ENCODE data around the gene PGGHG. TPM values are rescaled to one million over a fixed set of nuclear protein-coding genes. Genes with fewer than 3 reads are reported as not detected.
"Not testable (repeated sequence)": the region's sequence is repeated elsewhere in the genome, so short reads cannot be mapped to it uniquely, and the experiment has no call there.

PGGHG gene
- total RNA-seq, 2 experiments from 2014 or later = 641 to 664 TPM

- not testable (repeated sequence) for ATAC-seq (ENCODE audit: low read depth); H3K9me3 Mint-ChIP-seq; H3K27me3 Mint-ChIP-seq
- peak overlapping the region; percentile 94 for H3K27ac Mint-ChIP-seq
- DNase-seq = peak; percentile 53
- H3K36me3 Mint-ChIP-seq = peaks cover 36% of the 10 kb centered on the region
- peaks cover 32% of the 10 kb centered on the region for H3K4me1 Mint-ChIP-seq
- peak overlapping the region; percentile 90 for H3K4me3 Mint-ChIP-seq
- POLR2A ChIA-PET = interaction anchor here (0.6 to 5.0 kb wide), 16 partner anchors 7 to 525 kb away, joined by 3 to 61 read pairs (median 9); partner anchors contain the start of genes IFITM5, NLRP6 and PGGHG
These were observed 21.1 kb downstream of the PGGHG start for GRCh38 chr11:309979-310572.

GRCh38 chr11:311013-311748 is 22.3 kb downstream of the PGGHG start:
- not testable (repeated sequence) for H3K27me3 Mint-ChIP-seq, DNase-seq, H3K9me3 Mint-ChIP-seq
- Mint-ChIP-seq H3K4me3 (peak overlapping the region; percentile 97), H3K27ac (peak overlapping the region; percentile 100), H3K4me1 (peaks cover 23% of the 10 kb centered on the region), H3K36me3 (peaks cover 42% of the 10 kb centered on the region)
- POLR2A ChIA-PET = interaction anchor here (1.0 to 7.2 kb wide), 15 partner anchors 9 to 195 kb away, joined by 3 to 200 read pairs (median 11); partner anchors contain the start of genes BET1L, IFITM5, NLRP6 and PGGHG
- peak; percentile 1 for ATAC-seq (ENCODE audit: low read depth)

- Mint-ChIP-seq H3K4me1 (peaks cover 22% of the 10 kb centered on the region), H3K27me3 (no peaks in the 10 kb centered on the region), H3K36me3 (peaks cover 52% of the 10 kb centered on the region), H3K4me3 (peak overlapping the region; percentile 97), H3K9me3 (no peaks in the 10 kb centered on the region), H3K27ac (peak overlapping the region; percentile 100)
- DNase-seq = no peak
- POLR2A ChIA-PET = interaction anchor here (0.5 to 7.2 kb wide), 25 partner anchors 8 to 223 kb away, joined by 3 to 200 read pairs (median 6); partner anchors contain the start of genes BET1L, HRAS, IFITM5 and NLRP6
- ATAC-seq (ENCODE audit: low read depth) = peak; percentile 6
These were observed 23.3 kb downstream of the PGGHG start for GRCh38 chr11:312092-312816.

GRCh38 chr11:313304-313786 is 24.4 kb downstream of the PGGHG start:
- Mint-ChIP-seq H3K27ac (peak overlapping the region; percentile 100), H3K4me1 (peaks cover 26% of the 10 kb centered on the region), H3K4me3 (peak overlapping the region; percentile 97), H3K9me3 (no peaks in the 10 kb centered on the region), H3K36me3 (peaks cover 57% of the 10 kb centered on the region), H3K27me3 (no peaks in the 10 kb centered on the region)
- POLR2A ChIA-PET = interaction anchor here (0.5 to 7.2 kb wide), 13 partner anchors 8 to 106 kb away, joined by 3 to 200 read pairs (median 19); partner anchors contain the start of genes BET1L, IFITM5, NLRP6 and PGGHG
- ATAC-seq (ENCODE audit: low read depth) (no peak), DNase-seq (no peak)

- Mint-ChIP-seq H3K27ac (peak within 1 kb of the TSS; percentile 100), H3K36me3 (peaks cover 50% of the 10 kb centered on the region), H3K9me3 (no peaks in the 10 kb centered on the region), H3K27me3 (no peaks in the 10 kb centered on the region), H3K4me3 (peak within 1 kb of the TSS; percentile 97), H3K4me1 (peaks cover 26% of the 10 kb centered on the region)
- POLR2A ChIA-PET = interaction anchor here (0.5 to 7.2 kb wide), 10 partner anchors 8 to 46 kb away, joined by 5 to 200 read pairs (median 66); partner anchors contain the start of genes IFITM2, IFITM5, NLRP6 and PGGHG
- ATAC-seq (ENCODE audit: low read depth) (peak; percentile 41), DNase-seq (peak; percentile 78)
These were observed 25.0 kb downstream of the PGGHG start, which contains the start of gene IFITM1 for GRCh38 chr11:313787-314553. Gene IFITM1, plus strand, starts transcription at chr11:314040. Its CDS starts 131 bp downstream, at chr11:314171.

DNA sequence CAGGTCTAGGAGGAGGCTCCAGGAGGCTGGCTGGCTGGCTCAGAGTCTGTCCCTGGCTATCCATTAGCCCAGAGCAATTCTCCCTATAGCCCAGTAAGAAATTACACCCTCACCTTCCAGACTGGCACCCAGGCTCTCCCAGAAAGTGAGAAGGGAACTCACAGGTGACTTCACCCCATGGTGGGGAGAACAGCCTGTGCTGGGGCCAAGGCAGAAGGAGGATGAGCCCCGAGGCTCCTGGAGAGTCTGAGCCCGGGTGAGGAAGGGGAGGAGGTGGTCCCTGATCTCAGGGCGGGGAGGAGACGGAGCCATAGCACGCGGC is 25.6 kb downstream of the PGGHG start:
- POLR2A ChIA-PET = interaction anchor here (1.7 to 7.2 kb wide), 7 partner anchors 9 to 46 kb away, joined by 12 to 200 read pairs (median 100); partner anchors contain the start of genes IFITM2, IFITM5, NLRP6 and PGGHG
- peaks cover 24% of the 10 kb centered on the region for H3K4me1 Mint-ChIP-seq
- not testable (repeated sequence) for ATAC-seq (ENCODE audit: low read depth)

GRCh38 chr11:315051-315481 is 26.1 kb downstream of the PGGHG start:
- DNase-seq = peak; percentile 63
- POLR2A ChIA-PET = interaction anchor here (0.9 to 7.2 kb wide), 14 partner anchors 9 to 221 kb away, joined by 3 to 200 read pairs (median 16); partner anchors contain the start of genes BET1L, HRAS, IFITM2 and IFITM5
- Mint-ChIP-seq H3K27me3 (no peaks in the 10 kb centered on the region), H3K27ac (peak overlapping the region; percentile 100), H3K36me3 (peaks cover 43% of the 10 kb centered on the region), H3K4me1 (peaks cover 25% of the 10 kb centered on the region), H3K9me3 (no peaks in the 10 kb centered on the region), H3K4me3 (peak overlapping the region; percentile 97)
- no peak for ATAC-seq (ENCODE audit: low read depth)

More for the DNA sequence above, 25.6 kb downstream of the PGGHG start:
- peak overlapping the region; percentile 97 for H3K4me3 Mint-ChIP-seq
- H3K9me3 Mint-ChIP-seq, DNase-seq, H3K27me3 Mint-ChIP-seq: not testable (repeated sequence)
- H3K27ac Mint-ChIP-seq = peak overlapping the region; percentile 100
- H3K36me3 Mint-ChIP-seq = peaks cover 46% of the 10 kb centered on the region

DNA sequence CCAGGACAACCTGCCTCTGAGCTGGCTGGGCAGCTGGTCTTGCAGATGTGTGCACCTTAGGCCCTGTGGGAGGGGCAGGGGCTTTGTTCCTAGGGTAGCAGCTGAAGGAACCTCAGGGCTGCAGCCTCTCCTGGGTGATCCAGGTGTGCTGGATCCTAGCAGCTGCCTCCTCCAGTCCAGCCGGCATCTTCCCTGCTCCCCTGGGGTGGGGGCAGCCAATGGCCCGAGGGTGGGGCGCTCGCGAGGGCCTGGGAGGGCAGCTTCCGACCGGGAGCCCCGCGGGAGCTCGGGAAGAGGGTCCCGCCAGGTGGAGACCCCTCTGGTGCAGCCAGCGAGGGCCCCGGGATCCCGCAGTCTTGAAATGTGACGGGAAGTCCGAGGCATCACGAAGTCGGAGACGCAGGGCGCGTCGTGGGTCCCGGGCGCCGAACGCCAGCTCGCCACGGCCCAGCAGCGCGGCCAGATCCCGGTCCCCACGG is 26.6 kb downstream of the PGGHG start:
- Mint-ChIP-seq H3K9me3 (no peaks in the 10 kb centered on the region), H3K27ac (peak overlapping the region; percentile 100), H3K4me1 (peaks cover 29% of the 10 kb centered on the region), H3K36me3 (peaks cover 48% of the 10 kb centered on the region), H3K4me3 (peak overlapping the region; percentile 97), H3K27me3 (no peaks in the 10 kb centered on the region)
- DNase-seq = no peak
- POLR2A ChIA-PET = interaction anchor here (0.9 to 7.2 kb wide), 14 partner anchors 10 to 220 kb away, joined by 3 to 200 read pairs (median 16); partner anchors contain the start of genes BET1L, HRAS, IFITM2 and IFITM5
- ATAC-seq (ENCODE audit: low read depth) = no peak

DNA sequence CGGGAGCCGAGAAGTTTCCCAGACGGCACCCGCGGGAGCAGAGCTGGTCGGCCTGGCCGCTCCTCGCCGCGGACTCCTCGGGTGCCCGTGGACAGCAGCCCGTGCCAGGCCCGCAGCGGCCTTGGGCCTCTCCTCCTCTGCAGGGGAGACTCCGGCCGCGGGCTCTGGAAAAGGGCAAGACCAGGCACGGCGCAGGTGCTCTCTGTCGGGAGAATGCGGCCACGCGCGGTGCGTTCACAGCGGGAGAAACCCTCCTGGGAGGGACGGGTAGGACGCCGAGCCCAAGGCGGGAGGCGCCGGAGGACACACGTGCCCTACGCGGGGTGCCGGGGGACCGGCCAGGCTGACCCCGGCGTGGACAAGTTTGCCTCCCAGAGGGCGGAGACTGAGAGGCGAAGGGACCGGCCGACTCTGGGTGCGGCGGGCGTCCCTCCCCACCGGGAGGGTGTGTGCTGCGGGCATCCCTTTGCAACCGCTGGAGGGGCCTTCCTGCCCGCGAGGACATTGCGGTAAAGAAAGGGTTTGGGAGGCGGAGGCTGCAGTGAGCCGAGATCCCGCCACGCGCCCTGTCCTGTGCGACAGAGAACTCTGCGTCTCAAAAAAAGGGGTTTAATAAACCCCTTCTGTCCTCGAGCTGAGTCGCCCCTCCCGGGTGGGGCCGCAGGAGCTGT is 27.2 kb downstream of the PGGHG start:
- POLR2A ChIA-PET = interaction anchor here (0.6 to 7.2 kb wide), 28 partner anchors 7 to 260 kb away, joined by 3 to 200 read pairs (median 6); partner anchors contain the start of genes BET1L, HRAS, IFITM2 and IFITM5
- Mint-ChIP-seq H3K36me3 (peaks cover 48% of the 10 kb centered on the region), H3K27ac (peak overlapping the region; percentile 97), H3K4me1 (peaks cover 29% of the 10 kb centered on the region), H3K9me3 (no peaks in the 10 kb centered on the region), H3K27me3 (no peaks in the 10 kb centered on the region), H3K4me3 (peak overlapping the region; percentile 97)
- ATAC-seq (ENCODE audit: low read depth) = no peak
- peak; percentile 78 for DNase-seq

DNA sequence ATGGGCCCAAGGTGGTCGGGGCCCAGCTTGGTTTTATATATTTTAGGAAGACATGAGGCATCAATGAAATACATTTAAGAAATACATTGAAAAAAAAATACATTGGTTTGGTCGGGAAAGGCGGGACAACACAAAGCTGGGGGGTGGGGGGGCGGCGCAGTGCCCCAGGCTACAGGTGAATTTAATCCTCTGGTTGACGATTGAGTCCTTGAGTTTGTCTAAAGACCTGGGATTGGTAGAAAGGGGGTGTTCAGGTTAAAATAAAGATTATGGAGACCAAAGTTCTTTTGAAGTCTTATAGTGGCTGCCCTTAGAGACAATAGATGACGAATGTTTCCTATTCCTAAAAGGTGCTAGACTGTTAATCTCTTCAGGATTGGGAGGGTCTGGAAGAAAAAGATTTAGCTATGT is 28.0 kb downstream of the PGGHG start:
- ATAC-seq (ENCODE audit: low read depth) (no peak), DNase-seq (no peak)
- Mint-ChIP-seq H3K27ac (peak overlapping the region; percentile 97), H3K27me3 (no peaks in the 10 kb centered on the region), H3K4me3 (peak overlapping the region; percentile 97), H3K4me1 (peaks cover 28% of the 10 kb centered on the region), H3K9me3 (no peaks in the 10 kb centered on the region), H3K36me3 (peaks cover 47% of the 10 kb centered on the region)
- POLR2A ChIA-PET = interaction anchor here (0.6 to 7.2 kb wide), 24 partner anchors 8 to 259 kb away, joined by 3 to 200 read pairs (median 6); partner anchors contain the start of genes BET1L, HRAS, IFITM2 and IFITM5

DNA sequence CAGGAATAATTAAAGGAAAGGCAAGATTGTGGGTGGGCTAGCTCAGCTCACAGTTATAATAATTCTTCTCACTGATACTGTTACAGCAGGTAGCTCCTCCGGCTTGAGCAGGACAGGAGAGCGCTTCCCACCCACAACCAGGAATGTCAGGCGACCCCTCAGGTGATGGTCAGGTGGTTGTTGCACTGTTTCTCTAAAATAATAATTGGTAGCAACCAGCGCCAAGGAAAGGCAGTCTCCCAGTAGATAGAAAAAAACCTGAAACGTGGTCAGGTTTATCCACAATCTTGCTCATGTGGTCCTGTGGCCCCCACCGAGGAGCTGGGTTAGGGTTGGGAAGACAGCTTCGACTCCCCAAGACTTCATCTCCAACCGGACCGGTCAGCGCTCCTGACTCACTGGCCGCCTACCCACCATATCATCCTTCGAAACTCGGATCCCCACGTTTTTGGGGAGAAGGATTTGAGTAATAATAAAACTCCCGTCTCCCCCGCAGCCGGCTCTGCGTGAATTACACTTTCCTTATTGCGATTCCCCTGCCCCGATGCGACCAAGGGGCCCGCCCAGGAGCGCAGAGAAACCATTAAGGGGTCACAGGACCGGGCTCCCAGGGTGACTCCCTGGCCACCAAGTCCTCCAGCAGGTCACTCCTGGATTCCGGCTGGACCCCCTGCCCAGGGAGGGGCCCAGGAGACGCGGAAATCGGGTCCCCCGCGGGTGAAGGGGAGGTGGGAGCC is 28.9 kb downstream of the PGGHG start:
- peak; percentile 49 for DNase-seq
- not testable (repeated sequence) for ATAC-seq (ENCODE audit: low read depth); H3K9me3 Mint-ChIP-seq; H3K27me3 Mint-ChIP-seq
- POLR2A ChIA-PET = interaction anchor here (0.9 to 7.2 kb wide), 19 partner anchors 7 to 131 kb away, joined by 3 to 200 read pairs (median 8); partner anchors contain the start of genes BET1L, IFITM2, IFITM5 and NLRP6
- peak overlapping the region; percentile 97 for H3K4me3 Mint-ChIP-seq
- H3K27ac Mint-ChIP-seq = peak overlapping the region; percentile 97
- peaks cover 46% of the 10 kb centered on the region for H3K36me3 Mint-ChIP-seq
- peaks cover 26% of the 10 kb centered on the region for H3K4me1 Mint-ChIP-seq

All from activated naive CD8-positive, alpha-beta T cell treated with anti-CD3 and anti-CD28 coated beads, Interleukin-2, amount 10 ng/mL, durations not matched to agents 7 days and 5 days (primary cell).